DOHH2 (cell line): Measurements from ENCODE around the gene KCNC4.

Experiments
- H3F3A ChIP-seq: fragments of 200-600 bp; sonication (generic), shearing (Covaris generic); 2 replicates; pipeline ENCODE4 v1.6.0; 2016; ENCODE audit warnings: antibody characterized with exemption, mild to moderate bottlenecking; ENCODE audit not compliant: control insufficient read depth, insufficient read depth
- H3K27ac ChIP-seq: fragments of 200-600 bp; sonication (generic); 2 replicates; pipeline ENCODE4 v1.5.1; 2014; ENCODE audit warnings: low read depth, mild to moderate bottlenecking, low read length, moderate library complexity
- H3K27me3 ChIP-seq: fragments of 200-600 bp; sonication (generic); 2 replicates; pipeline ENCODE4 v1.6.1; 2014; ENCODE audit warnings: mild to moderate bottlenecking, low read length, mixed read lengths; ENCODE audit not compliant: control insufficient read depth
- H3K36me3 ChIP-seq: fragments of 200-600 bp; sonication (generic); 2 replicates; pipeline ENCODE4 v1.6.1; 2014; ENCODE audit warnings: mild to moderate bottlenecking, low read length, moderate library complexity, mixed read lengths; ENCODE audit not compliant: control insufficient read depth
- H3K4me1 ChIP-seq: fragments of 200-600 bp; sonication (generic); 2 replicates; pipeline ENCODE4 v1.6.1; 2014; ENCODE audit warnings: mild to moderate bottlenecking, low read length, mixed read lengths; ENCODE audit not compliant: control insufficient read depth
- H3K4me2 ChIP-seq: fragments of 200-600 bp; sonication (generic); 2 replicates; pipeline ENCODE4 v1.6.0; 2014; ENCODE audit warnings: mild to moderate bottlenecking, low read length, moderate library complexity
- H3K4me3 ChIP-seq: fragments of 200-600 bp; sonication (generic); 2 replicates; pipeline ENCODE4 v1.5.1; 2014; ENCODE audit warnings: mild to moderate bottlenecking, low read length, mixed read lengths
- H3K79me2 ChIP-seq: fragments of 200-600 bp; sonication (generic); 2 replicates; pipeline ENCODE4 v1.6.1; 2014; ENCODE audit warnings: mild to moderate bottlenecking, low read length, mixed read lengths; ENCODE audit not compliant: control insufficient read depth
- H3K9me2 ChIP-seq: fragments of 200-600 bp; sonication (generic); replicated peaks from 2 replicates; pipeline ENCODE4 v1.6.1; 2014; ENCODE audit warnings: mild to moderate bottlenecking, low read length, mixed read lengths; ENCODE audit not compliant: control insufficient read depth
- H3K9me3 ChIP-seq: fragments of 200-600 bp; sonication (generic); 2 replicates; pipeline ENCODE4 v1.6.1; 2014; ENCODE audit warnings: antibody characterized with exemption, low read length, mixed read lengths; ENCODE audit not compliant: control insufficient read depth, insufficient read depth
- H4K20me1 ChIP-seq: fragments of 200-600 bp; sonication (generic); 2 replicates; pipeline ENCODE4 v1.6.0; 2014; ENCODE audit warnings: low read depth, mild to moderate bottlenecking, antibody characterized with exemption, low read length, moderate library complexity; ENCODE audit not compliant: control insufficient read depth, insufficient read depth
- EZH2phosphoT487 ChIP-seq: fragments of 200-600 bp; sonication (generic); IDR thresholded peaks from 2 replicates; pipeline ENCODE4 v1.6.1; 2017; ENCODE audit warnings: borderline replicate concordance, mild to moderate bottlenecking, antibody characterized with exemption, low read length, moderate library complexity, mixed read lengths
- TF ChIP-seq, protein P1 (sequence below): fragments of 200-600 bp; sonication (generic); IDR thresholded peaks from one replicate; pipeline ENCODE4 v1.5.1; 2014; ENCODE audit warnings: antibody characterized with exemption, mild to moderate bottlenecking, low read depth, low read length; ENCODE audit not compliant: poor library complexity, severe bottlenecking

KCNC4 gene

DNA sequence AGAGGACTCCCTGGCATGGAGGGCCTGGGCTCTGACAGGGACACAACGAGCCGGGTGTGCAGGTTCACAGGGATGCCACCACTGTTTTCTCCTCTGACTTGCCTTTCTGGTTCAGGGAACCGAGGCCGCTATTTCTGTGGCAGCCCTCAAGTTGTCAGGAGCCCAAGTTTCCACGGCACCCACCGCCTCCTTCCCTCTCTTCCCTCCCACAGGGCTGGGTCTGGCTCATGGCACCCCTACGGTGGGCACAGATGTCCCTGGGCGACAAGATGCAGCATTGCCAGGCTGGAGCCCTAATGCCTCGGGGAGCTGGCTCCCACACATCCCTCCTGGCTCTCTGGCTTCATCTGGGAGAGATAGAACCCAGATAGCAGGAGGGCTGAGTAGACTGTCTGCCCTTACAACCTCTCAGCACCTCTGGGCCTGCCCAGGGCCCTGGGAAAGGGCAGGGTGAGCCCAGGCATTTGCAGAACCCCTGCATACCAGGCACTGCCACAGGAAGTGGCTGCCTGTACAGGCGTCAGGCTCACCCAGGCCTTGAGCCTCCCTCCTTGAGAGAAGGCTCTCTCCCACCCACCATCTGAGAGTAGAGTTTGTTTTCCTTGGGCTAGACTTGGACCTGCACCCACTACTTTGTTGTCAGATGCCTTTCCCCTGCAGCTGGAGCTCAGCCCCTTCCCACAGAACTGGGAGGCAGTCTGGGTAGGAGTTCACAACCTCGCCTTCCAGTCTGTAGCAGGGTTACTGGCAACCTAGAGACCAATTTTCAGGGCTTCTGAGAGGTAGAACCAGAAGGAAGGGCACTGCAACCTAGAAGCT, 20.5 kb downstream of the KCNC4 start:
- H3K79me2 ChIP-seq: no peaks in the 10 kb centered on the region
- no peaks in the 10 kb centered on the region for H3F3A ChIP-seq
- no peaks in the 10 kb centered on the region for H3K36me3 ChIP-seq
- H3K9me2 ChIP-seq: no peaks in the 10 kb centered on the region
- H3K4me3 ChIP-seq: no peak overlapping the region
- TF ChIP-seq EZH2phosphoT487: no peak
- no peak overlapping the region for H3K27ac ChIP-seq
- H4K20me1 ChIP-seq: no peaks in the 10 kb centered on the region
- H3K27me3 ChIP-seq: no peaks in the 10 kb centered on the region
- no peak overlapping the region for H3K4me2 ChIP-seq
- H3K9me3 ChIP-seq: no peaks in the 10 kb centered on the region
- H3K4me1 ChIP-seq: no peaks in the 10 kb centered on the region

DNA sequence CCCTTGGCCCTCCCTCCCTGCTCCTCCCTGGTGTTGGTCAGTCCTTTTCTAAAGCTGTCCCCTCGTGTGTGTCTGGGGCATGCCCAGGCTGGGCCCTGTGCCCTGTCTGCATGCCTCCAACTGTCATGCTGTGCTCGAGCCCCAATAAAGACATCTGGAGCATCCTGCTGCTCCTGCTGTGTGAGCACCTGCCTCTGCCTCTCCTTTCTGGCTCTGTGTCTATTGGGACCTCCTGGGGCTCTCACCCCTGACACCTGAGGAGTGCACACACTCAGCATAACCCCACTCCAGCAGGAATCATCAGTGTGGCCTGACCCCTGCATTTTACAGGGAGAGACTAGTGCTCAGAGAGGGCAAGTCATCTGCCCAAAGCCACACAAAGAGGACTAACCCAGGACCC, 23.7 kb downstream of the KCNC4 start:
- Histone ChIP-seq H3K4me2 (no peak overlapping the region), H3F3A (no peaks in the 10 kb centered on the region)
- TF ChIP-seq EZH2phosphoT487: no peak
- TF ChIP-seq, protein P1, sequence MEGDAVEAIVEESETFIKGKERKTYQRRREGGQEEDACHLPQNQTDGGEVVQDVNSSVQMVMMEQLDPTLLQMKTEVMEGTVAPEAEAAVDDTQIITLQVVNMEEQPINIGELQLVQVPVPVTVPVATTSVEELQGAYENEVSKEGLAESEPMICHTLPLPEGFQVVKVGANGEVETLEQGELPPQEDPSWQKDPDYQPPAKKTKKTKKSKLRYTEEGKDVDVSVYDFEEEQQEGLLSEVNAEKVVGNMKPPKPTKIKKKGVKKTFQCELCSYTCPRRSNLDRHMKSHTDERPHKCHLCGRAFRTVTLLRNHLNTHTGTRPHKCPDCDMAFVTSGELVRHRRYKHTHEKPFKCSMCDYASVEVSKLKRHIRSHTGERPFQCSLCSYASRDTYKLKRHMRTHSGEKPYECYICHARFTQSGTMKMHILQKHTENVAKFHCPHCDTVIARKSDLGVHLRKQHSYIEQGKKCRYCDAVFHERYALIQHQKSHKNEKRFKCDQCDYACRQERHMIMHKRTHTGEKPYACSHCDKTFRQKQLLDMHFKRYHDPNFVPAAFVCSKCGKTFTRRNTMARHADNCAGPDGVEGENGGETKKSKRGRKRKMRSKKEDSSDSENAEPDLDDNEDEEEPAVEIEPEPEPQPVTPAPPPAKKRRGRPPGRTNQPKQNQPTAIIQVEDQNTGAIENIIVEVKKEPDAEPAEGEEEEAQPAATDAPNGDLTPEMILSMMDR: no peak

DNA sequence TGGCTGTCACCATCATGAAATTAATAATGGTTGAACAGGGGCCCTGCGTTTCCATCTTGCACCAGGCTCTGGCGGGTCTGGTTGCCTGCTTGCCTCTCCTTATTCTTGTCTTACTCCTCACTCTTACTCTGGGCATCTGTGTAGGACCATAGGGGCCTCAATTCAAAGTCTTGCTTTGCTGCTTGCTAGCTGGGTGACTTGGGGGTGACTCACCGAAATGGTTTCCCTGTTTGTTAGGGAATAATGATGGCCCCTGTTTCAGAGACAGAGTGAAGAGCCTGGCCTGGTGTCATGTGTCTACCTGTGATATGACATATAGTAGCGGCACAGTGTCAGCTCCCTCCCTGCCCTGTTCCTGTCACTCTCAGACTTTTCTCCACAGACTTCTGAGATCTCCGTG, 24.6 kb downstream of the KCNC4 start:
- Histone ChIP-seq H3K4me2 (no peak overlapping the region), H3F3A (no peaks in the 10 kb centered on the region), H4K20me1 (no peaks in the 10 kb centered on the region), H3K4me3 (no peak overlapping the region), H3K27ac (no peak overlapping the region), H3K4me1 (peaks cover 8% of the 10 kb centered on the region), H3K9me3 (no peaks in the 10 kb centered on the region), H3K9me2 (no peaks in the 10 kb centered on the region), H3K79me2 (no peaks in the 10 kb centered on the region), H3K27me3 (no peaks in the 10 kb centered on the region), H3K36me3 (no peaks in the 10 kb centered on the region)
- TF ChIP-seq, protein P1: no peak
- no peak for TF ChIP-seq EZH2phosphoT487

More for the DNA sequence above, 23.7 kb downstream of the KCNC4 start:
- H3K79me2 ChIP-seq: no peaks in the 10 kb centered on the region
- no peaks in the 10 kb centered on the region for H3K9me2 ChIP-seq
- peaks cover 3% of the 10 kb centered on the region for H3K4me1 ChIP-seq
- H3K27ac ChIP-seq: no peak overlapping the region
- no peaks in the 10 kb centered on the region for H3K36me3 ChIP-seq
- no peaks in the 10 kb centered on the region for H3K27me3 ChIP-seq
- no peaks in the 10 kb centered on the region for H4K20me1 ChIP-seq
- H3K4me3 ChIP-seq: no peak overlapping the region
- H3K9me3 ChIP-seq: no peaks in the 10 kb centered on the region

DNA sequence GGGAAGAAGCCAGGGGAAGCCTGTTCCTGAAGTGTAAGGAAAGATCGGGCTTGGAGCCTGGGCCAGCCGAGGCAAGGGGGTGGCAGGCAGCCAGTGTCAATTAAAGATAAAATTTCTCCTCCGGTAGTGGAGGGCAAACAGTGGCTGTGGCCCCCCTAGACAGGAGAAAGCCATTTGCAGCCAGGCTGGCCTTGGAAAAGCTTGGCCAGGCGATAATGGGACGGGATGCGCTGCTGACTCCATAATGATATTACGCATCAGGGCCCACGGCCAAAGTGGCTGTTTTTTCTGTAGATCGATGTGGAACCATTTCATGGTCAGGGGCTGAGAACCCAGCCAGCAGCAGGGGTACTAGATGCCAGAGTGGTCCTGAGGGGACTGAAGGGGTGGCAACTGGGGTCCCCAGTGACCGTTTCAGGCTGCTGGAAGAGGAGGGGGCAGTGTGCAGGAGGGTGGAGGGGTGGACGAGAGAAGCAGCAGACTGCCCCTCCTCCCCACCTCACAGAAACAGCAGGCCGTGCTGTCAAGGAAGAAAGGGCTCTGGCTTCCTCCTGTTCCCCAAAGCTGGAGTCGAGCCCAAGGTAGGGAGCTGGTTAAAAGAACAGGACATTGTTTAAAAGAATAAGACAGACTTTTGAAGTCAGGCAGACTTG, 25.2 kb downstream of the KCNC4 start:
- no peak overlapping the region for H3K4me2 ChIP-seq

More for the DNA sequence above, 25.2 kb downstream of the KCNC4 start:
- Histone ChIP-seq H3K27me3 (no peaks in the 10 kb centered on the region), H4K20me1 (no peaks in the 10 kb centered on the region), H3K4me1 (peaks cover 14% of the 10 kb centered on the region), H3K79me2 (no peaks in the 10 kb centered on the region), H3K4me3 (no peak overlapping the region), H3K36me3 (no peaks in the 10 kb centered on the region), H3K9me3 (no peaks in the 10 kb centered on the region), H3F3A (no peaks in the 10 kb centered on the region), H3K27ac (no peak overlapping the region), H3K9me2 (no peaks in the 10 kb centered on the region)
- TF ChIP-seq EZH2phosphoT487: no peak
- TF ChIP-seq, protein P1: no peak
